Neural cell (in vitro differentiated cells): Measurements from ENCODE around the gene RPS6KC1.

Experiments used
- EP300 ChIP-seq: fragments of 450-650 bp; conservative IDR thresholded peaks from 2 replicates; pipeline ENCODE4 v1.6.1; 2014; ENCODE audit warnings: antibody characterized with exemption, mild to moderate bottlenecking, moderate library complexity; ENCODE audit not compliant: poor library complexity, severe bottlenecking
- EZH2 ChIP-seq: fragments of 200-600, 300-800 bp; shearing (Covaris generic), sonication (generic); IDR thresholded peaks from 2 replicates; pipeline ENCODE4 v1.6.1; 2014; ENCODE audit warnings: antibody characterized with exemption, low read length, borderline replicate concordance, mild to moderate bottlenecking; ENCODE audit not compliant: insufficient read depth, poor library complexity, severe bottlenecking
- MXI1 ChIP-seq: fragments of 450-650 bp; conservative IDR thresholded peaks from 2 replicates; pipeline ENCODE4 v1.6.1; 2014; ENCODE audit warnings: antibody characterized with exemption, mild to moderate bottlenecking; ENCODE audit not compliant: poor library complexity, severe bottlenecking
- POLR2AphosphoS5 ChIP-seq: IDR thresholded peaks from 2 replicates; pipeline ENCODE4 v1.6.1; 2012
- RAD21 ChIP-seq: fragments of 450-650 bp; conservative IDR thresholded peaks from 2 replicates; pipeline ENCODE4 v1.6.1; 2014; ENCODE audit warnings: antibody characterized with exemption, mild to moderate bottlenecking, moderate library complexity
- SMC3 ChIP-seq: fragments of 450-650 bp; conservative IDR thresholded peaks from 2 replicates; pipeline ENCODE4 v1.6.1; 2014; ENCODE audit warnings: antibody characterized with exemption, mild to moderate bottlenecking, moderate library complexity; ENCODE audit not compliant: poor library complexity
- TAF1 ChIP-seq: IDR thresholded peaks from 2 replicates; pipeline ENCODE4 v1.6.1; 2012; ENCODE audit warnings: low read depth
- TF ChIP-seq, protein P1 (sequence below): fragments of 450-650 bp; IDR thresholded peaks from 2 replicates; pipeline ENCODE4 v1.5.1; 2014; ENCODE audit warnings: antibody characterized with exemption, mild to moderate bottlenecking, moderate library complexity; ENCODE audit not compliant: poor library complexity, severe bottlenecking
- TF ChIP-seq, protein P2 (sequence below): IDR thresholded peaks from 2 replicates; pipeline ENCODE4 v1.6.1; 2012; ENCODE audit warnings: borderline replicate concordance

DNA sequence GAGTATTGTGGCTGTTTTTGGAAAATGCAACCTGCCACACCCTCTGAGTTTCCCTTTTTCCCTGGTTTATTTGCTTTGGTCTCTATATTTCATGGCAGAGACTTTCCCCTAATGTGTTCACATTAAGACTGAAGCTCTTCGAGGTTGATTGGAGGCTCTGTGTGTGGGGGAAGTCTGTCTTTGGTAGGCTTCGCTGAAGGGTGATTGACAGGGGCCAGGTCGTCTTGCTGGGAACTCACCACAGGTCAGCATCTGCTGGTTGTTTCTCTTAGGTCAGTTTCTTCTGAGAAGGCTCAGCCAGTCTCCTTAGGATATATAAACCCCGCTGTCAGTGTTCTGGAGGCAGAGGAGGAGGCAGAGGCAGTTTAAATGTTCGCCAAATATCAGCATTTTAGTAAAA, 249.4 kb downstream of the RPS6KC1 start:
- no peak for TF ChIP-seq POLR2AphosphoS5
- TF ChIP-seq, protein P1, sequence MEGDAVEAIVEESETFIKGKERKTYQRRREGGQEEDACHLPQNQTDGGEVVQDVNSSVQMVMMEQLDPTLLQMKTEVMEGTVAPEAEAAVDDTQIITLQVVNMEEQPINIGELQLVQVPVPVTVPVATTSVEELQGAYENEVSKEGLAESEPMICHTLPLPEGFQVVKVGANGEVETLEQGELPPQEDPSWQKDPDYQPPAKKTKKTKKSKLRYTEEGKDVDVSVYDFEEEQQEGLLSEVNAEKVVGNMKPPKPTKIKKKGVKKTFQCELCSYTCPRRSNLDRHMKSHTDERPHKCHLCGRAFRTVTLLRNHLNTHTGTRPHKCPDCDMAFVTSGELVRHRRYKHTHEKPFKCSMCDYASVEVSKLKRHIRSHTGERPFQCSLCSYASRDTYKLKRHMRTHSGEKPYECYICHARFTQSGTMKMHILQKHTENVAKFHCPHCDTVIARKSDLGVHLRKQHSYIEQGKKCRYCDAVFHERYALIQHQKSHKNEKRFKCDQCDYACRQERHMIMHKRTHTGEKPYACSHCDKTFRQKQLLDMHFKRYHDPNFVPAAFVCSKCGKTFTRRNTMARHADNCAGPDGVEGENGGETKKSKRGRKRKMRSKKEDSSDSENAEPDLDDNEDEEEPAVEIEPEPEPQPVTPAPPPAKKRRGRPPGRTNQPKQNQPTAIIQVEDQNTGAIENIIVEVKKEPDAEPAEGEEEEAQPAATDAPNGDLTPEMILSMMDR, result no peak
- TF ChIP-seq EZH2, result no peak
- no peak for TF ChIP-seq EP300
- TF ChIP-seq TAF1, result no peak
- TF ChIP-seq SMC3, result no peak
- no peak for TF ChIP-seq MXI1
- TF ChIP-seq, protein P2, sequence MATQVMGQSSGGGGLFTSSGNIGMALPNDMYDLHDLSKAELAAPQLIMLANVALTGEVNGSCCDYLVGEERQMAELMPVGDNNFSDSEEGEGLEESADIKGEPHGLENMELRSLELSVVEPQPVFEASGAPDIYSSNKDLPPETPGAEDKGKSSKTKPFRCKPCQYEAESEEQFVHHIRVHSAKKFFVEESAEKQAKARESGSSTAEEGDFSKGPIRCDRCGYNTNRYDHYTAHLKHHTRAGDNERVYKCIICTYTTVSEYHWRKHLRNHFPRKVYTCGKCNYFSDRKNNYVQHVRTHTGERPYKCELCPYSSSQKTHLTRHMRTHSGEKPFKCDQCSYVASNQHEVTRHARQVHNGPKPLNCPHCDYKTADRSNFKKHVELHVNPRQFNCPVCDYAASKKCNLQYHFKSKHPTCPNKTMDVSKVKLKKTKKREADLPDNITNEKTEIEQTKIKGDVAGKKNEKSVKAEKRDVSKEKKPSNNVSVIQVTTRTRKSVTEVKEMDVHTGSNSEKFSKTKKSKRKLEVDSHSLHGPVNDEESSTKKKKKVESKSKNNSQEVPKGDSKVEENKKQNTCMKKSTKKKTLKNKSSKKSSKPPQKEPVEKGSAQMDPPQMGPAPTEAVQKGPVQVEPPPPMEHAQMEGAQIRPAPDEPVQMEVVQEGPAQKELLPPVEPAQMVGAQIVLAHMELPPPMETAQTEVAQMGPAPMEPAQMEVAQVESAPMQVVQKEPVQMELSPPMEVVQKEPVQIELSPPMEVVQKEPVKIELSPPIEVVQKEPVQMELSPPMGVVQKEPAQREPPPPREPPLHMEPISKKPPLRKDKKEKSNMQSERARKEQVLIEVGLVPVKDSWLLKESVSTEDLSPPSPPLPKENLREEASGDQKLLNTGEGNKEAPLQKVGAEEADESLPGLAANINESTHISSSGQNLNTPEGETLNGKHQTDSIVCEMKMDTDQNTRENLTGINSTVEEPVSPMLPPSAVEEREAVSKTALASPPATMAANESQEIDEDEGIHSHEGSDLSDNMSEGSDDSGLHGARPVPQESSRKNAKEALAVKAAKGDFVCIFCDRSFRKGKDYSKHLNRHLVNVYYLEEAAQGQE, result no peak
- TF ChIP-seq RAD21, result no peak
